SK-N-MC (cell line): ENCODE data around the gene BICD1.
A peak's percentile ranks its signal among the peaks of the same experiment; 100 is the strongest.

ENCODE experiments used
- EZH2 ChIP-seq: fragments of 200-600 bp; sonication (generic); IDR thresholded peaks from one replicate; pipeline ENCODE4 v1.6.1; 2017; ENCODE audit warnings: antibody characterized with exemption
- FOXP2 ChIP-seq: optimal IDR thresholded peaks from 2 replicates; pipeline ENCODE3; 2011; ENCODE audit warnings: mild to moderate bottlenecking, moderate library complexity; ENCODE audit not compliant: insufficient read depth; ENCODE audit errors: extremely low read length, control extremely low read depth
- POLR2AphosphoS5 ChIP-seq: IDR thresholded peaks from 2 replicates; pipeline ENCODE4 v1.6.1; 2012; ENCODE audit warnings: mild to moderate bottlenecking, low read depth, low read length, borderline replicate concordance

- TF ChIP-seq POLR2AphosphoS5, result 0 out of 2 replicates have a peak, but pooled peaks have one; percentile 16
- no peak for TF ChIP-seq EZH2
- no peak for TF ChIP-seq FOXP2
These were observed 966 bp downstream of the BICD1 start for GRCh38 chr12:32107359-32108267.
